Measurements from ENCODE around the gene UNG.

Gene UNG

GRCh38 chr12:109109746-109110350, 12.5 kb downstream of the UNG start:
- peaks cover 13% of the 10 kb centered on the region for H3K4me1 ChIP-seq (ENCODE audit: control insufficient read depth, insufficient read depth, low read length)
- no peaks in the 10 kb centered on the region for H3K9me3 ChIP-seq (ENCODE audit: control insufficient read depth, insufficient read depth, low read length)
- H3K27ac ChIP-seq (ENCODE audit: low read depth, low read length), result peak overlapping the region; percentile 36
- H3K27me3 ChIP-seq (ENCODE audit: control insufficient read depth, insufficient read depth, low read length), result no peaks in the 10 kb centered on the region
- H3K9ac ChIP-seq (ENCODE audit: low read depth, low read length), result no peak overlapping the region
- H3K4me3 ChIP-seq (ENCODE audit: low read depth, low read length), result no peak overlapping the region
- peaks cover 51% of the 10 kb centered on the region for H3K36me3 ChIP-seq (ENCODE audit: control insufficient read depth, insufficient read depth, low read length)

- peak overlapping the region; percentile 13; the same call in 1 of the 2 replicates for H3K9ac ChIP-seq (ENCODE audit: low read depth, low read length)
These were observed 13.6 kb downstream of the UNG start for GRCh38 chr12:109110988-109111495.

GRCh38 chr12:109112720-109113465, 15.5 kb downstream of the UNG start:
- Histone ChIP-seq H3K9me3 (ENCODE audit: control insufficient read depth, insufficient read depth, low read length) (no peaks in the 10 kb centered on the region), H3K9ac (ENCODE audit: low read depth, low read length) (no peak overlapping the region), H3K27ac (ENCODE audit: low read depth, low read length) (no peak overlapping the region), H3K4me3 (ENCODE audit: low read depth, low read length) (no peak overlapping the region), H3K27me3 (ENCODE audit: control insufficient read depth, insufficient read depth, low read length) (no peaks in the 10 kb centered on the region), H3K36me3 (ENCODE audit: control insufficient read depth, insufficient read depth, low read length) (peaks cover 25% of the 10 kb centered on the region), H3K4me1 (ENCODE audit: control insufficient read depth, insufficient read depth, low read length) (peaks cover 22% of the 10 kb centered on the region)

More at GRCh38 chr12:109110988-109111495, 13.6 kb downstream of the UNG start:
- H3K27me3 ChIP-seq (ENCODE audit: control insufficient read depth, insufficient read depth, low read length), result no peaks in the 10 kb centered on the region
- peak overlapping the region; percentile 50 for H3K4me3 ChIP-seq (ENCODE audit: low read depth, low read length)
- peak overlapping the region; percentile 77 for H3K27ac ChIP-seq (ENCODE audit: low read depth, low read length)
- peaks cover 20% of the 10 kb centered on the region for H3K4me1 ChIP-seq (ENCODE audit: control insufficient read depth, insufficient read depth, low read length)
- peaks cover 39% of the 10 kb centered on the region for H3K36me3 ChIP-seq (ENCODE audit: control insufficient read depth, insufficient read depth, low read length)
- no peaks in the 10 kb centered on the region for H3K9me3 ChIP-seq (ENCODE audit: control insufficient read depth, insufficient read depth, low read length)

GRCh38 chr12:109113661-109114321, 16.4 kb downstream of the UNG start:
- Histone ChIP-seq H3K4me1 (ENCODE audit: control insufficient read depth, insufficient read depth, low read length) (peaks cover 22% of the 10 kb centered on the region), H3K9ac (ENCODE audit: low read depth, low read length) (no peak overlapping the region), H3K4me3 (ENCODE audit: low read depth, low read length) (no peak overlapping the region), H3K36me3 (ENCODE audit: control insufficient read depth, insufficient read depth, low read length) (peaks cover 16% of the 10 kb centered on the region), H3K27ac (ENCODE audit: low read depth, low read length) (no peak overlapping the region), H3K9me3 (ENCODE audit: control insufficient read depth, insufficient read depth, low read length) (no peaks in the 10 kb centered on the region), H3K27me3 (ENCODE audit: control insufficient read depth, insufficient read depth, low read length) (no peaks in the 10 kb centered on the region)

GRCh38 chr12:109114644-109115043, 17.2 kb downstream of the UNG start:
- no peak overlapping the region for H3K9ac ChIP-seq (ENCODE audit: low read depth, low read length)
- H3K4me3 ChIP-seq (ENCODE audit: low read depth, low read length), result no peak overlapping the region
- no peak overlapping the region for H3K27ac ChIP-seq (ENCODE audit: low read depth, low read length)
- H3K36me3 ChIP-seq (ENCODE audit: control insufficient read depth, insufficient read depth, low read length), result peaks cover 10% of the 10 kb centered on the region
- no peaks in the 10 kb centered on the region for H3K27me3 ChIP-seq (ENCODE audit: control insufficient read depth, insufficient read depth, low read length)
- H3K9me3 ChIP-seq (ENCODE audit: control insufficient read depth, insufficient read depth, low read length), result no peaks in the 10 kb centered on the region
- H3K4me1 ChIP-seq (ENCODE audit: control insufficient read depth, insufficient read depth, low read length), result peaks cover 22% of the 10 kb centered on the region

GRCh38 chr12:109115404-109115757, 18.0 kb downstream of the UNG start:
- no peaks in the 10 kb centered on the region for H3K27me3 ChIP-seq (ENCODE audit: control insufficient read depth, insufficient read depth, low read length)
- H3K9ac ChIP-seq (ENCODE audit: low read depth, low read length), result no peak overlapping the region
- peaks cover 3% of the 10 kb centered on the region; the same call in 1 of the 2 replicates for H3K36me3 ChIP-seq (ENCODE audit: control insufficient read depth, insufficient read depth, low read length)
- H3K9me3 ChIP-seq (ENCODE audit: control insufficient read depth, insufficient read depth, low read length), result no peaks in the 10 kb centered on the region
- peak overlapping the region; percentile 1 for H3K27ac ChIP-seq (ENCODE audit: low read depth, low read length)
- H3K4me3 ChIP-seq (ENCODE audit: low read depth, low read length), result no peak overlapping the region
- H3K4me1 ChIP-seq (ENCODE audit: control insufficient read depth, insufficient read depth, low read length), result peaks cover 19% of the 10 kb centered on the region

GRCh38 chr12:109115758-109116610, 18.6 kb downstream of the UNG start, which contains the start of gene ACACB:
Gene ACACB, plus strand, starts transcription at chr12:109116587. Its CDS starts 22,819 bp downstream, at chr12:109139406.
- Histone ChIP-seq H3K9me3 (ENCODE audit: control insufficient read depth, insufficient read depth, low read length) (no peaks in the 10 kb centered on the region), H3K27me3 (ENCODE audit: control insufficient read depth, insufficient read depth, low read length) (no peaks in the 10 kb centered on the region), H3K4me1 (ENCODE audit: control insufficient read depth, insufficient read depth, low read length) (peaks cover 14% of the 10 kb centered on the region; the same call in 1 of the 2 replicates), H3K4me3 (ENCODE audit: low read depth, low read length) (no peak within 1 kb of the TSS), H3K36me3 (ENCODE audit: control insufficient read depth, insufficient read depth, low read length) (no peaks in the 10 kb centered on the region), H3K9ac (ENCODE audit: low read depth, low read length) (no peak within 1 kb of the TSS), H3K27ac (ENCODE audit: low read depth, low read length) (peak within 1 kb of the TSS; percentile 21)

GRCh38 chr12:109116611-109116949, 19.2 kb downstream of the UNG start:
- Histone ChIP-seq H3K27ac (ENCODE audit: low read depth, low read length) (no peak overlapping the region), H3K27me3 (ENCODE audit: control insufficient read depth, insufficient read depth, low read length) (no peaks in the 10 kb centered on the region), H3K4me1 (ENCODE audit: control insufficient read depth, insufficient read depth, low read length) (peaks cover 11% of the 10 kb centered on the region; the same call in 1 of the 2 replicates), H3K4me3 (ENCODE audit: low read depth, low read length) (no peak overlapping the region), H3K9ac (ENCODE audit: low read depth, low read length) (no peak overlapping the region), H3K9me3 (ENCODE audit: control insufficient read depth, insufficient read depth, low read length) (no peaks in the 10 kb centered on the region), H3K36me3 (ENCODE audit: control insufficient read depth, insufficient read depth, low read length) (no peaks in the 10 kb centered on the region)

- no peaks in the 10 kb centered on the region for H3K36me3 ChIP-seq (ENCODE audit: control insufficient read depth, insufficient read depth, low read length)
- no peaks in the 10 kb centered on the region for H3K27me3 ChIP-seq (ENCODE audit: control insufficient read depth, insufficient read depth, low read length)
- H3K27ac ChIP-seq (ENCODE audit: low read depth, low read length), result no peak overlapping the region
- no peak overlapping the region for H3K9ac ChIP-seq (ENCODE audit: low read depth, low read length)
- H3K4me3 ChIP-seq (ENCODE audit: low read depth, low read length), result no peak overlapping the region
- H3K4me1 ChIP-seq (ENCODE audit: control insufficient read depth, insufficient read depth, low read length), result peaks cover 9% of the 10 kb centered on the region; the same call in 1 of the 2 replicates
- H3K9me3 ChIP-seq (ENCODE audit: control insufficient read depth, insufficient read depth, low read length), result no peaks in the 10 kb centered on the region
These were observed 22.7 kb downstream of the UNG start for GRCh38 chr12:109120095-109120494.

GRCh38 chr12:109120557-109120956, 23.2 kb downstream of the UNG start:
- H3K27me3 ChIP-seq (ENCODE audit: control insufficient read depth, insufficient read depth, low read length), result no peaks in the 10 kb centered on the region
- no peaks in the 10 kb centered on the region for H3K9me3 ChIP-seq (ENCODE audit: control insufficient read depth, insufficient read depth, low read length)
- H3K27ac ChIP-seq (ENCODE audit: low read depth, low read length), result no peak overlapping the region
- no peak overlapping the region for H3K4me3 ChIP-seq (ENCODE audit: low read depth, low read length)
- no peak overlapping the region for H3K9ac ChIP-seq (ENCODE audit: low read depth, low read length)
- no peaks in the 10 kb centered on the region for H3K36me3 ChIP-seq (ENCODE audit: control insufficient read depth, insufficient read depth, low read length)
- peaks cover 7% of the 10 kb centered on the region; the same call in 1 of the 2 replicates for H3K4me1 ChIP-seq (ENCODE audit: control insufficient read depth, insufficient read depth, low read length)

All from HUES48 (cell line).